Stimulated activated CD8-positive, alpha-beta memory T cell treated with anti-CD3 and anti-CD28 coated beads, Interleukin-7, amount 100 ng/mL, for 48 hours (primary cell): ENCODE data around the gene C11orf24.
A peak's percentile ranks its signal among the peaks of the same experiment; 100 is the strongest.

ENCODE experiments used
- DNase-seq, 2 donors: peaks; one replicate each; pipeline ENCODE4 v3.0.0-alpha.2; 2020; ENCODE audit warnings: low read depth in 1 of 2; ENCODE audit errors: extremely low read depth in 1 of 2

The C11orf24 gene

DNA sequence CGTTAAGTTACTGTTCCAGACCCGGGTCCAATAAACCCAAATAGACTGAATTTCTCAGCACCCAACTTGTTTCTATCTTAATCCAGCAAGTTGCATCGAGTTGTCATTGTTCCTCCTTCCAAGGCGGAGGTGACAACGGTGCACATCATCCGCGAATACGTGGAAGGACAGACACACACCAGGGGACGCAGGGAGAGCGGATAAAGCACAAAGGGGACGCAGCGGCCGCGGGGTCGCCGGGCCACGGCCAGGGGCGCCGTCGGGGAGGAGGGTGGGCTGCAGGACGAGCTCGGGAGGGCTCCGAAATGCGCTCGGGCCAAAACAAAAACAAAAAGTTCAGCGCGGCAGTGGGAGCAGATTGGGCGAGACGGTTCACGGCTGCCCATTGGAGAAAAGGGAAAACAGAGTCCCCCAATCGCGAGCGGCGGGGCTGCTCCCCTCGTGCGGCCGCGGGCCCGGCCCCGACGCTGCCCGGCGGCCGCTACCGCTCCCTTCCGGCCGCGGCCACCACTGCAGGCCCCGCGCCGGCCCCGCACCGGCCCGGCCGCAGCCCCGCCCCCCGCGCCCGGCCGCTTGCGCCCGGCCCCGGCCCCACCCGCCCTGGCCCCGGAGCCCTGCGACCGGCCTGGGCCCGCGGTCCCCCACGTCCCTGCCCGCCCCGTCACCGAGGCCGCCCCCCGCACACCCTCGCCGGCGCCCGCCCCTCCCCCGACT is 59.2 kb downstream of the C11orf24 start:
- DNase-seq: peak; percentile 34

DNA sequence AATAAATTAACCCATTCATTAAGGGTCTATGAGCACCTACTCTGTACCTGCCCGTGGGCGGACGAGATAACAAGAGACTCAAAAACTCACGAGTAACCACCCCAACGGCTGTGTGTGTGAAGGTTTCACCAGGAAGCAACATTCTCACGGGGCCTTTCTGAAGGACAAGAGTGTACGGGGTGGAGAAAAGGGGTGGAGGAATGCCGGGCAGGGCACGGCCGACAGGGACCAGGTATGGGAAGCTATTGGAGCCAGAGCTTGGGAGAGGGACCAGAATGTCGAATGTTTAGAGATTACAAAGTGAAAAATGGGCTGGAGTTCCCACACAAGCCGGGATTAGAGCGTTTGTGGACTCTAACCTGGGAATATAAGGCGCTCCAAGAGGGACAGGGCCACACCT is 60.2 kb downstream of the C11orf24 start:
- no peak for DNase-seq
